ENCODE data around the gene PRORP. TPM values are rescaled to one million over a fixed set of nuclear protein-coding genes. Genes with fewer than 3 reads are reported as not detected.

PRORP gene
- total and polyA plus RNA-seq, 2 of the 13 experiments (the other 11 are each of a cell fraction or from before 2014, with no cell fraction given): 48.9 to 88.7 TPM

DNA sequence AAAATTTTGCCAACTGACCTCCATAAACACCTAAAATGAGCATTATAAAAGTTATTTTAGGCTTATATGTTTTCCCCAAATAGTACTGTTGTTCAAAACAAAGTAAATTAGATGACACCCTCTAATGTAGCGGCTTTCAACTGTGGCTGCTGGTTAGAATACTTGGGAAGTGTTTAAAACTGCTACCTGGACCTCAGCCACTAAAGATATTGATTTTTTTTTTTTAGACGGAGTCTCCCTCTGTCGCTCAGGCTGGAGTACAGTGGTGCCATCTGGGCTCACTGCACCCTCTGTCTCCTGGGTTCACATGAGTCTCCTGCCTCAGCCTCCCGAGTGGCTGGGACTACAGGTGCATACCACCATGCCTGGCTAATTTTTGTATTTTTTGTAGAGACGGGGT lies 16.2 kb downstream of the PRORP start:
- no TSS peak for BruUV-seq (replicated peaks)
- TF ChIP-seq ONECUT2 (CRISPR knock-in tag; IDR thresholded peaks at IDR 0.05): peak; percentile 50; the same call in 1 of the 2 replicates
- TF ChIP-seq, protein P1, sequence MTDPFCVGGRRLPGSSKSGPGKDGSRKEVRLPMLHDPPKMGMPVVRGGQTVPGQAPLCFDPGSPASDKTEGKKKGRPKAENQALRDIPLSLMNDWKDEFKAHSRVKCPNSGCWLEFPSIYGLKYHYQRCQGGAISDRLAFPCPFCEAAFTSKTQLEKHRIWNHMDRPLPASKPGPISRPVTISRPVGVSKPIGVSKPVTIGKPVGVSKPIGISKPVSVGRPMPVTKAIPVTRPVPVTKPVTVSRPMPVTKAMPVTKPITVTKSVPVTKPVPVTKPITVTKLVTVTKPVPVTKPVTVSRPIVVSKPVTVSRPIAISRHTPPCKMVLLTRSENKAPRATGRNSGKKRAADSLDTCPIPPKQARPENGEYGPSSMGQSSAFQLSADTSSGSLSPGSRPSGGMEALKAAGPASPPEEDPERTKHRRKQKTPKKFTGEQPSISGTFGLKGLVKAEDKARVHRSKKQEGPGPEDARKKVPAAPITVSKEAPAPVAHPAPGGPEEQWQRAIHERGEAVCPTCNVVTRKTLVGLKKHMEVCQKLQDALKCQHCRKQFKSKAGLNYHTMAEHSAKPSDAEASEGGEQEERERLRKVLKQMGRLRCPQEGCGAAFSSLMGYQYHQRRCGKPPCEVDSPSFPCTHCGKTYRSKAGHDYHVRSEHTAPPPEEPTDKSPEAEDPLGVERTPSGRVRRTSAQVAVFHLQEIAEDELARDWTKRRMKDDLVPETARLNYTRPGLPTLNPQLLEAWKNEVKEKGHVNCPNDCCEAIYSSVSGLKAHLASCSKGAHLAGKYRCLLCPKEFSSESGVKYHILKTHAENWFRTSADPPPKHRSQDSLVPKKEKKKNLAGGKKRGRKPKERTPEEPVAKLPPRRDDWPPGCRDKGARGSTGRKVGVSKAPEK (CRISPR knock-in tag; IDR thresholded peaks at IDR 0.05; ENCODE audit: borderline replicate concordance): no peak
- CTCF ChIA-PET (ENCODE audit: low intra/inter-chr PET ratio, low total read pairs): no interaction called here

More for the DNA sequence above, 16.2 kb downstream of the PRORP start:
- no peak for ATAC-seq
- POLR2A ChIA-PET: no interaction called here
- 82% methylated on average over 5 of the region's 5 CpGs for WGBS (ENCODE audit: low lambda C conversion rate)
- DNase-seq (ENCODE audit: low spot score): no peak
- H3K27me3 ChIP-seq (ENCODE audit: control insufficient read depth in 1 of 2, insufficient read depth in 2 of 2, low read length in 2 of 2): no peaks in the 10 kb centered on the region
- H3K79me2 ChIP-seq (ENCODE audit: insufficient read depth, low read length): peaks cover 12% of the 10 kb centered on the region
- no peak overlapping the region for H3K4me3 ChIP-seq (replicated peaks in 1 of 3; ENCODE audit: insufficient read depth in 1 of 3, low read depth in 2 of 3, low read length in 3 of 3)
- no peak overlapping the region for H3K9ac ChIP-seq (ENCODE audit: insufficient read depth, low read depth, low read length)
- peaks cover 2% of the 10 kb centered on the region for H3K4me1 ChIP-seq (ENCODE audit: insufficient read depth, low read length)
- intact Hi-C loops (cut with micrococcal nuclease; ENCODE audit: unreplicated experiment) (no loop called here), in situ Hi-C loops (cut with HindIII; ENCODE audit: extremely low pct_ligation_motif_present, low pct_unique_long_range_greater_than_20kb) (loop anchor here (25.0 kb wide), 1 partner anchor 674 kb away; the partner anchor contains the start of gene RALGAPA1)
- peaks cover 3% of the 10 kb centered on the region; the same call in 1 of the 2 replicates for H4K20me1 ChIP-seq (ENCODE audit: insufficient read depth, low read length)
- no peak overlapping the region for H3K27ac ChIP-seq (ENCODE audit: extremely low read length, insufficient read depth, low read length)
- H3K4me2 ChIP-seq (ENCODE audit: low read depth, low read length): no peak overlapping the region
- FAIRE-seq: no peak
- no peaks in the 10 kb centered on the region for H3K9me3 ChIP-seq (ENCODE audit: low read length)
- H2AFZ ChIP-seq (ENCODE audit: low read length): no peak overlapping the region
- H3K36me3 ChIP-seq (replicated peaks in 1 of 2; ENCODE audit: control insufficient read depth in 1 of 2, insufficient read depth in 2 of 2, low read length in 2 of 2): peaks cover 21 to 45% of the 10 kb centered on the region in 2 experiments

All from HepG2 (cell line).